Stimulated activated CD8-positive, alpha-beta memory T cell treated with anti-CD3 and anti-CD28 coated beads, Interleukin-15, amount 100 ng/mL, for 24 hours (primary cell): ENCODE measurements around the gene HEATR1.
"Not testable (repeated sequence)": the region's sequence is repeated elsewhere in the genome, so short reads cannot be mapped to it uniquely, and the experiment has no call there.

ENCODE experiments used
- DNase-seq: peaks from one replicate; pipeline ENCODE4 v3.0.0-alpha.2; 2020; ENCODE audit warnings: low read depth

Gene HEATR1

DNA sequence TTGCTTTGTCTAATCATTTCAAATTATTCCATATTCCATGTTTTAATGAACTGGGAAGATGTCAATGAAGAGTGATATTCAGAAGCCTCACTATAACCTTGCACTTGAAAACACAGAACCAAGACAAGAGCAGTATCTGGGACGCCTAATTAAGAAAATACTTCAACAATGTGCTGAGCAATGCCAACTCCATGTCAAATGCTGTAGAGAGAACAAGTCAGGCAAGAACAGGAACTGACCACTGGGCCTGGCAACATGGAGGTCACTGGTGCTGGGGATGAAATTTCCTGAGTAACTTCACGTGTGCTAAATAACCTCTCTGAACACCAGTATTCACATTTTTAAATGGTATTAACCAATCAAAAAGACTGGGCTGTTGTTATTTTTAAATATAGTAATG lies 22.8 kb downstream of the HEATR1 start:
- no peak for DNase-seq

DNA sequence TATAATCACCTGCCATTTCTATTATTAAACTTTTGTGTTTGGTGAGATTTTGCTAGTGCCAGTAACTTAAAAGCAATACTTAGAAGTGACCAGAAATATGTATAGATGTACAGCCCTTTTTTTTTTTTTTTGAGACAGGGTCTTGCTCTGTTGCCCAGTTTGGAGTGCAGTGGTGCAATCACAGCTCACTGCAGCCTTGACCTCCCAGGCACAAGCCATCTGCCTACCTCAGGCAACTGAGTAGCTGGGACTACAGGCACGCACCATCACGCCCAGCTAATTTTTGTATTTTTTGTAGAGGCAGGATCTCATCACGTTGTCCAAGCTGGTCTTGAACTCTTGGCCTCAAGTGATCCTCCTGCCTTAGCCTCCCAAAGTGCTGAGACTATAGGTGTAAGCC lies 23.9 kb downstream of the HEATR1 start:
- not testable (repeated sequence) for DNase-seq

DNA sequence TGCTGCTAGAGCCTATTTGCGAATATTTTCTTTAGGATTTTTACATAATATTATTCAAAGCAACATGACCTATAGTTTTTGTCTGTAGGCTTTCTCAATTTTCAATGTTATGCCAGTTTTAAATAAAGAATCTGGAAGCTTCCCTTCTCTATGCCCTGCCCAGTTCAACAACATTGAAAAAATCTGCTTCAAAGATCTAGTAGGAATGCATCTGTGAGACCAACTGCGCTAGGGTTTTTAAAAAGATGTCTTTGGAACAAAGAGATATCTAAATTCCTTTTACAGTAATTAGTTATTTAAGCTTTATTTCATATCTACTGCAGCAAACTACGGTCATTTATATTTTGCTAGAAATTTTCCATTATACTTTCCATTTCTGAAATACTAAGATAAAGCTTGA lies 25.7 kb downstream of the HEATR1 start:
- DNase-seq, result no peak

DNA sequence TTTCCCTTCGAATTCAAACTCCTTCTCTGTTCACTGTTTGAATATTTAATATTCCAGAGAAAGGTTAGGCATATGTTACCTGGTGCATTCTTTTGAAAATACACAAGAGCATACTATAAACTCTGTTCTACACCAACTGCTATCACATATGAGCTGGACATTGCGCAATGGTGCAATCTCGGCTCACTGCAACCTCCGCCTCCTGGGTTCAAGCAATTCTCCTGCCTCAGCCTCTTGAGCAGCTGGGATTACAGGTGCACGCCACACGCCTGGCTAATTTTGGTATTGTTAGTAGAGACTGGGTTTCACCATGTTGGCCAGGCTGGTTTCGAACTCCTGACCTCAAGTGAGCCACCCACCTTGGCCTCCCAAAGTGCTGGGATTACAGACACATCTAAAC lies 27.3 kb downstream of the HEATR1 start:
- not testable (repeated sequence) for DNase-seq

DNA sequence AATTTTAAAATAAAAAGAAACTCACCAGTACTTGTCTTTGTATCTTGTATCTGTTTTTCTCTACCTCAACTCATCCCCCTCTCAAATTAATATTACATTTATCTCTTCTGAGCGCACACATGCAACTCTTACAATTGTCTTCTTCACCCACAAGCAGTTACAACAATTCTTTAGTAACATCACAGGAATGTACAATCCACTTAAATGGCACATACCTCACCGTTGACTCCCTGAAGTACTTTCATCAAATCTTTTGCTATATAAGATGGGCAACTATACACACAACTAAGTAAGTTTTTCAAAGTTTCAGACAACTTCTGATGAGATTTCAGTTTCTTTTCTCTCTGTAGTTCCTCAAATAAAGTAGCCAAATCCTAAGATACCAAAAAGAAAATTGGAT lies 28.3 kb downstream of the HEATR1 start:
- no peak for DNase-seq

DNA sequence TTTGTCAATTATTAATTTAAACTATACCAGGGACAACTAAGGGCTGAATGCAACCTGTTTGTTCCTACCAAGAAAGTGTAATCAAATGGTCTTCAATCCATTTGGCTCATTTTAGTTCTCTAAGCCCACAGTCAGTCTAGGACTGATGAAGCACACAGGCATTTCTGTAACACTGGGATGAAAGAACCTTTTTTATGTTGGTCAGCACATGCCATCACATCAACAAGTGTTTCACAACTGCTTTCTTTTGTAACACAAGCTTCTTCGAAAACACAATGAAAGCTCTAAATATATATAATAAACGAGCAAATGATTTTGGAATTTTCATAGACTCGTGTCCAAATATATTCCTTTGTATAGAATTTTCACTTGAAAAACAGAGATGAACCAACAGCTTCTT lies 28.8 kb downstream of the HEATR1 start:
- no peak for DNase-seq

DNA sequence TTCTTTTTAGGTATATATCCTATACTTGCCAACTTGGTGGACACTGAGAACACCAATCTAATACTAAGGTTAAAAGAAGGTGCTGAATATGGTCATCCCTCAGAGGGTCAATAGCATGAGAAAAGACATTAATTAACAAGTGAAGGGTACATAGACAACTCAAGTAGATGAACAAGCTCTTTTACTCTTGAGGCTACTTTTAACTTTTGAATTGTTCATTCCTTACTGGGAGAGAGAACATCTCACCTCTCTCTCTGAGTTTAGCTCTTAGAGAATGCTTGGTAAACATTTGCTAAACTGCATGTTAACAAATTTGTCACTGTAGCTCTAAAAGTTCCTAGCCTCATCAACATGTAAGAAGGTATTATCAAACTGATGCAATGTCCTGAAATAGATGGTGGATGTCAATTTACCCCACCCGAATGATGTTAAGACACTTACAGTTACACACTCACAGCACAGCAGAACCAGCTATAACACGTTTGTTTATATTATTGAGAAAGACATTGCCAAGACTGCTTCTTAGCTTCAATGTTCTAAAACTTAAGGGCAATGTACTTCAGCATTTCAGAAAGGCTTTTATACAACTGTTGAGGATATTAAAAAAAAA lies 35.9 kb downstream of the HEATR1 start:
- no peak for DNase-seq

DNA sequence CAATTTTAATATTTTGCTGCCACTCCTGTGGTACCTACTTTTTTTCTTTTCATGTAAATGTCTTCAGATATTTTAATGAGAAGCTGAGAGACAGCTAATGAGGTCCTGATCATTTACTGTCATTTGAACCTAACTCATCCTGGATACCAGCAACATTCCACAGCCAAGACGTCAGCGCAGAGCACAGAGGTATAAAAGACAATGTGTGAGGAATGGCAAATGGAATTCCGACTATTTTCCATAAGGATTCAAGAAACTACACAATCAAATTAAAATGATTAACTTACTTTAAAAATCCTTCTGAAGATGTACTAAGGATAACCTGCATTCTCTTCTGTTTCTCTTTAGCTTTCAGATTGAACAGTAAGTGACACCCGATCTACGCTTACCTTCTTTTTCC lies 38.8 kb downstream of the HEATR1 start:
- DNase-seq, result no peak

DNA sequence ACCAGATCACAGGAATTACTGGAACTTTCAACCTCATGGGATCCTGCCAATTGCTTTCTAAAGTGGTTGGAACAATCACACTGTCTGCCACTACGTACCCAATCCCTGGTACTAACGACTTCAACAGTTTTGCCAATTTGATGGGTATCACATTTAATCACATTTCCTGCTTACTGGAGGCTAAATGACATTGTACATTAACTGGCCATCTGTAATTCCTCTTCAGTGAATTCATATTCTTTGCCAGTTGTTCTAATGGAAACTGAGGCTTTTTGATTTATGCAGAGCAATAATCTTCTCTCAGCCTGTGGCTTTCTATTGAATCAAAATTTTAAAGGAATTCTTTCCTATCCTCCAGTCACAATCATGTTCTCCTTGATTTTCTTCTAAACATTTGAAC lies 42.3 kb downstream of the HEATR1 start:
- DNase-seq, result no peak

DNA sequence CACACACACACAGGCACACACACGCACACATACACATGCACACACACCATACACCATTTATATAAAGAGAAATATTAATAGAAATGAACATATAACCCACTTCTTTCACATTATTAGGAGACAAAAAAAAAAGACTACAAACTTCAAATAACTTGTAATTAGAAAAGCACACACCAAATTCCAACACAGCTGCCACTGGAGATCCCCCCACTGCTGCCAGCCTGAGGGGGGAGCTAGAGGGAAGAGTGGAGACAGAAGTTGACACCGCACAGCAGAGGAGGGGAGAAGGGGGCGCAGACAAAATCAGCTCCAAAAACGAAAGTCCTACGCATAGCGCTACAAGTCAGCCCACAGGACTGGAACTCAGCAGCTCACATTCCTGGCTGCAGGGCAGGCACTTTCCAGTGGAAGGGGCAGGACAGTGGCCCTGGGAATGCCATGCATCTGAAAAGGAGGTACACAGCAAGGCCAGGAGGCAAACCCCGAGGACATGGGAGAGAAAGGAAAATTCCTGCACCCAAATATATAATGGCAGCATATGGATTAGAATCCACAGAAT lies 44.0 kb downstream of the HEATR1 start:
- no peak for DNase-seq

DNA sequence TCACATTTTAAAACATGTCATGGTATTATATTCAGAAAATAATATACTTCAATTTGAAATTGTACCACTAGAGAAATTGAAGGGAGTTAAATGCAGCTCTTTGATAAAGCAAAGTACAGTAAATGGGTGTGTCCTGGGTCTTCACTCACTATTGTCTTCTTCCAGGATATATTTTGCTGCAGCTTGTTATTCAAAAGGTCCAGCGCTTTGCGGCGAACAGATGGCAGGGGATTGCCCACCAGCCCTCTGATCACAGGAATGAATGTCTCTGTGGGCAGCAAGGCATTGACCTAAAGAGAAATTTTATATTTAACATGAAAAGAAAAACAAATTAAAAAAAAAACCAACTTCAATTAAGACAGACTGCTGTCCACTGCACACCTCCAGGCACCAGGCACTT lies 45.5 kb downstream of the HEATR1 start:
- no peak for DNase-seq

DNA sequence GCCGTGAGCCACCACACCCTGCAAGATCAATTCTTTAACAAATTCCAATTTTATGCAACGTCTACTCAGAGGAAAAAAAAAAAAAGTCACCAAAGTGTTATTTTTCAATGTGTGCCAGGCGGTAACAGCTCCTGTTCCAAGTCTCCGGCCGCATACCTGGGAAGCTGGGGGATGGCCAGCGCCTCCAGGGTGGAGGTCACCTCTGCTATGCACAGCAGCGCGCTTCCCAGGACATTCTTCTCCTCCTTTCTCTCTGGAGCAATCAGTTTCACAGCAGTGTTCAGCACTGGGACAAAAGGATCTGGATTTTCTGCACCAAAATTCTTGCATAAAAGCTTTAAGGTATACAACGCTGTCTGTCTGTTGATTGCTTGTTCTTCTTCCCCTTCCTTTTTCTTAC lies 46.2 kb downstream of the HEATR1 start:
- no peak for DNase-seq

DNA sequence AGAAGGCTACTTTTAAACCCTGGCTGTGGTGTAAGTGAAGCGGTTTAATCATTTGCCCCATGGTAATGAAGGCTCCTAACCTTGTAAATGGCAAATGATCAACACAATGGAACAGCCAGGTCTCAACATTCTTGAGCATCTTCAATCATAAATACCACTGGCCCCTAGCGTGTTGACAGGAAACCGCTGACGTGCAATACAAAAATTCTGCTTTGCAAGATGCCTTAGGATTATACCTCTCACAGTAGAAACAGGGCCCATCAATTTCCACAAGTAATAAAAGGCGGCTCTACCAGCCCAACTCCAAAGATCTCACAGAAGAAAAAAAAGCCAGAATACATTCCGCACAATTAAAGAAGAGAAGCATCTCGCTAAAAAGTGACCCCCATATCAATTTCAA lies 47.7 kb downstream of the HEATR1 start:
- DNase-seq, result no peak

DNA sequence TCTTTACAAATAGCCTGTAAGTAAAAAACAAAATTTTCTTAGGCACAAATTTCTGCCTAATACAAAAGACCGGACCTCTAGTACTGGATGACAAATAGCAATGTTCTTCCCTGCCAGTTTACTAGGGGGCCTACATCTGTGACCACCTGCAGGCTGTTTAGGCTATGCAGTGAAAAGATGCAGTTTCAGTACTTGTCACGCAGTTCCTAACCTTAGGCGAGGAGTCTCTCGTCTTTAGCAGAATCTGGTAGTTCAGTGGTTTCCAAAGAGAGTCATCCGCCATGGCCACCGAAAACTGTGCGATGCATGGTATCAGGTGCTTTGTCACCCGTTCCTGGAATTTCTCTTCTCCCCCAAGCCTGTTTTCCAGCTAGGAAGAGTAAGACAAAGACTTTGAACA lies 50.9 kb downstream of the HEATR1 start:
- DNase-seq, result no peak

DNA sequence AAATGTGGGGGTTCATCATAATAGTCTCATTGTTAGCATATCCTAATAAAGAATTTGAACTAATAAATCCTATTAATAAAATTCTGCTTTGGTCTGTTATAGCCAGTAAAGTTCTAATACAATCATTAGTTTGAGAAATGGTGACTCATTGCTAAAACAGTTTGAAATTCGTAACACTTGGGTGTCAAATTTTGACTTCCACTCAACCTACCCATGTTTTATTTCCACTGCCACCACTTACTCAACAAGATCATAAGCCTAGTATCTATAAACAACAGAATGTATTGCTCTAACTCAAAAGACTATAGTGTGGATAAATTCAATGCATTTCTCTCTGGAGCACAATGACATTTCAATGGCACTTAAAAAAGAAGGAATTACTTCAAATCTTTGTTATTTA lies 51.4 kb downstream of the HEATR1 start:
- no peak for DNase-seq

DNA sequence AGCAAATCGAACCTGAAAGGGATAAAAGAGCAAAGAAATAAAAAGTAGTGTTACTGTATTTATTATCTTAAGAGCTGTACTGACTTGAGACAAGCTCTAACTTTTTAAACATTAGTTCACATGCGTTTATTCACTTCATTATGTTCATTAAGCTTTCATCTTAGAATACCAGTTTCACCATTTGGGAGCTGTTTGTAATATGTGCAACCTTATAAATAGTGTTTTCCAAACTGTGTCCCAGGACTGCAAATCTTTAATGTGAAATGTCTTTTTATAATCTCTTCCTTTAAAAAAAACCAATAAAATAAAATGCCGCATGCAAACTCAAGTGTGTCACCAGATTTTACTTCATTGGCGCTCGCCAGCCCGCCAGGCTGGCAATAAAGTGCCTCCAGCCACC lies 52.2 kb downstream of the HEATR1 start:
- DNase-seq, result no peak

DNA sequence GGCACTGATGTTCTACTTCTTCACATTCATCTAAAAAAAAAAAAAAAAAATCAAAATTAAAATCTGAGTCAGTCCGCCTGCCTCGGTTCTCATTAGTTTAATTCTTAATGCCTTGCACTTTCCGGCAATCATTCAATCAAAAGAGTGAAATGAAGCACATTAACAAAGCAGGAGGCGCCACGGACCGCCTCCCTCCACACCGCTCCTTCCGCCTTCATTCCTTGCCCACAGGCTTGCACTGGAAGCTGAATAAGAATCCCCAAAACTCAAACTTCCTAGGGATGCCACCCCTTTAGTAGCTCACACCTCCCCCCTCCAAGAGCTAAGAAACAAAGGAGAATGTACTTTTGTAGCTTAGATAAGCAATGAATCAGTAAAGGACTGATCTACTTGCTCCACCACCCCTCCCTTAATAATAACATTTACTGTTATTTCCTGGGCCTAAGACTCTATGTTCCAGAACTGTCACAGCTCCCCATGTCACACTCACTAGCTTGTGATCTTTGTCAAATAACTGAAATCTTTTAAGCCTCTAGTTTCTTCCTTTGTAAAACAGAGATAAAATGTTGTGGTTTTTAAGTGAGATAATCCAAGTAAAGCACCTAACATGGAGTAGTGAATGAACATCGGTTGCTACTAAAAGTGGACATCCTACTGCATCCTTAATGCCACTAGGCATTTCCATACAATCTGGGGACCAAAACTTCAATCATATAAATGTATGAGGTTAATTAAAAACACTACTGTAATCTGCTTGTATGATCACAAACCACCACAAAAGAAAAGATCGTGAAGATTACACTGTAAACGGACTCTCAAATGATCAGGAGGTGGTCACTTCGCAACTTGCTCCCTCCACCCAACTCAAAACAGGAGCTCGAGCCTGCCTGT lies 53.1 kb downstream of the HEATR1 start:
- DNase-seq, result no peak

DNA sequence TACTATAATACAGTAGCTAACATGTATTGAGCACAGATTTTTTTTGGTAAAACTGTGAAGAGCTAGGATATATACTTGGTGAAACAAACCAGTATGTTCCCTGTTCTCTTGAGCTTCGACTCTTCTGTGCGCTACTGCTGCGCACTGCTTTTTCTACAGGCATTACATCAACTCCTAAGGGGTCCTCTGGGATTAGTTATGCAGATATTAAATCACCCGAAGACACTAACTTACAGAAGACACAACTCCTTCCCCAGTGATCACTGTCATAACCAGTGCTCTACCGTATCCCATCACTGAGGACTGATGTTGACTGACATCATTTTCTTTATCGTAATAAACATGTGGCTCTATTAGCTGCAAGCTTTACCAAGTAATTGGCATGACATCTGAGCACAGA lies 55.9 kb downstream of the HEATR1 start:
- no peak for DNase-seq

DNA sequence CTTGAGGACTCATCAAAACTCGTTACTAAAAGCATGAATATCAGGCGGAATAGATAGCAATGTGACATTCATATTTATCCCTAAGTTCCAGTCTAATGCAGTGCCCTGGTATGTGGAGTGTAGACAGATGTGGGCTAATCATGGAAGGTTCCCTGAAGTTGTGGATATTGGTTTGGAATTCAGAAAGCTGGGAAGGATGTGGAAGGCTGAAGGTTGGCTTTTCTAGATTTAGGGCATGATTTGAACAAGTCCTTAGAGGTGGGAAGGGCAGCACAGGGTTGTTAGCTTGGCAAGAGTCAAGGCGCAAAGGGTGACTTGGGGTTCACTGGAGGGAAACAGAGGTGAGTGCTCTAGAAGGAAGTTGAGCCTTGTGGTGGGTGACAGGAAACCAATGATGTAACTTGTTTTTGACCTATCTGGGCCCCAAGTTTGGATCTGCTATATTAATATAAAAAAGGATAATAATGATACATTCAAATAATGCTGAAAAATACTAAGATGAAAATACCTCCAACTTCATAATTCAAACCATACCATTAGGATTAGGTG lies 58.6 kb downstream of the HEATR1 start:
- no peak for DNase-seq

DNA sequence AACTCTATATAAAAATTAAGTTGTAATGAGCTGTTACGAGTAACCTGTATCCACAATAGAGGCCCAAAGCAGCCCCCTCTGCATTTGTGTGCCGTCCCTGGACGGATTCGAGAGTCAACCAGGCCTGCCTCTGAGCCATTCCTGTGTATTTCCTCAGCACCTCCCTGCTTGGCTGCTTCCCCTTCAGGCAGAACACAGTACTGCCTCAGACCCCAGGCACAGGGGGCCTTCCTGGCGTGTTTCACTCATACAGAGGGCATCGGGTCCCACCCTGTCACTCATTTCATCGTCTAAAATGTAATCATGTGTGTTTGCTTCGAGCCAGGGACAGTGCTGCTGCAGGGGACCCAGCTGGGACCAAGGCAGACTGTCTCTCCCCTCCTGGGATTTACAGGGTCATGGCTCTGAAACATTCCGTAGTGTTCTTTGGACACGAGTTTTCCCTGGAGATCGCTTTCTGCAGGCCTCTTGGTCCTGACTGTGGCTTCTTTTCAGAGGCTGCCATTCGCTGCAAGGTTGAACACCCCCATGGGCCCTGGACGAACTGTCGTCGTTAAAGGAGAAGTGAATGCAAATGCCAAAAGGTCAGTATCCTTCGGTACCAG lies 61.1 kb downstream of the HEATR1 start:
- no peak for DNase-seq

DNA sequence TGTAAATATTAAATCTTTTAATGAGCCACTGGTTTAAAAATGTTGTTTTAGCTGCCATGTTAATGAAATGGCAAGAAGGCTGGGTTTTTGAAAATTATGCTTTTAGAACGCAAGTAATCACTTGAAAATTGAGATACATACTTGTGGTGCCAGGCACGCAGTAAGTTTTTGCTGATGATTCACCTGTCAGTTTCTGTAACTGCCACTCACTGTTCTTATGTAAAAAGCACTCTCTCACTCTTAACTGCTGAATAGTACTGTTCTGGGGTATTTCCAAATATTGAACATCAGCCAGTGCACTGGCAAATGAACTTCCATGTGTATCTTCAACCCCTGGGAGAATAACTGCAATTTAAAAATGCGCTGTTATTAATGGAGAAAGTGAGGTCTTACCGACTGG lies 62.6 kb downstream of the HEATR1 start:
- no peak for DNase-seq

DNA sequence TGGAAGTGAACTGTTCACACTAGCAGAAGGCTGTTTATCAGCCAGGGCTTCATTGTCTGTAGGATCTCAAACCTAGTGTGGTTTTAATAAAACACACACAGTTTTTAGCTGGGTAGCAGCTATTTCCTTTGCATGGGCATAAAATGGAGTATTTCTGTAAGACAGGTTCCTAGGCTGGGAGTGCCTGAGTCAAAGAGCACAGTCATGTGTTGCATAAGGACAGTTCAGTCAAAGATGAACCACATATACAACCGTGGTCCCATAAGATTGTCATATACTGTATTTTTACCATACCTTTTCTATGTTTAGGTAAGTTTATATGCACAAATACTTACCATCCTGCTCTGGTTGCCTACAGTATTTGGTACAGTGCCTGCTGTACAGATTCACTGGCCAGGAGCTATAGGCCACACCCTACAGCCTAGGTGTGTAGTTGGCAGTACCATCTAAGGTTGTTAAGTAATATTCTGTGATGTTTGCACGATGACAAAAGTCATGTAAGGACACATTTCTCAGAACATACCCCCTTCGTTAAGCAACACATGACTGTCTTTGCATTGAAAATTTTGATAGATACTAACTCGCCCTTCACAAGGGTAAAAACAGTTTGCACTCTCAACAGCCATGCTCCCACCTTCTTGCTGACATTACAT lies 63.4 kb downstream of the HEATR1 start:
- no peak for DNase-seq
